Occipital lobe (tissue), 2 donors: ENCODE measurements around the gene CCDC88A. TPM values are rescaled to one million over a fixed set of nuclear protein-coding genes. Genes with fewer than 3 reads are reported as not detected.
"Not testable (repeated sequence)": the region's sequence is repeated elsewhere in the genome, so short reads cannot be mapped to it uniquely, and the experiment has no call there.

Experiments
- DNase-seq: peaks from one replicate; lab custom pipeline; 2025; lab: John Stamatoyannopoulos, UW
- total RNA-seq: library from RNA; depleted of rRNA; stranded (reverse); fragments of >200 nt; gene quantifications from one replicate; pipeline ENCODE4 v1.2.3, GENCODE V29; 2014

The CCDC88A gene
- total RNA-seq: 388 TPM

- peak; percentile 93 for DNase-seq
Observed at GRCh38 chr2:55419679-55420438, at the start of gene CCDC88A. TSS of gene CCDC88A (minus strand) at chr2:55419856. CDS start at chr2:55419079, 777 bp downstream.

- no peak for DNase-seq
Observed at GRCh38 chr2:55461679-55462078, 42.0 kb upstream of the CCDC88A start.

- DNase-seq: no peak
Observed at GRCh38 chr2:55460562-55460961, 40.9 kb upstream of the CCDC88A start.

- DNase-seq: no peak
Observed at GRCh38 chr2:55459714-55460274, 40.1 kb upstream of the CCDC88A start.

- DNase-seq: no peak
Observed at GRCh38 chr2:55459279-55459678, 39.6 kb upstream of the CCDC88A start.

GRCh38 chr2:55454121-55454520, 34.5 kb upstream of the CCDC88A start:
- DNase-seq: no peak

- no peak for DNase-seq
Observed at GRCh38 chr2:55452879-55453278, 33.2 kb upstream of the CCDC88A start.

GRCh38 chr2:55451699-55452098, 32.0 kb upstream of the CCDC88A start:
- no peak for DNase-seq

- DNase-seq: not testable (repeated sequence)
Observed at GRCh38 chr2:55450014-55450413, 30.4 kb upstream of the CCDC88A start.

- DNase-seq: not testable (repeated sequence)
Observed at GRCh38 chr2:55442045-55442760, 22.5 kb upstream of the CCDC88A start.

- no peak for DNase-seq
Observed at GRCh38 chr2:55441280-55441892, 21.7 kb upstream of the CCDC88A start.

GRCh38 chr2:55439101-55439397, 19.4 kb upstream of the CCDC88A start:
- DNase-seq: no peak

- no peak for DNase-seq
Observed at GRCh38 chr2:55438391-55439100, 18.9 kb upstream of the CCDC88A start.

GRCh38 chr2:55437515-55438390, 18.1 kb upstream of the CCDC88A start:
- no peak for DNase-seq

GRCh38 chr2:55431982-55432627, 12.4 kb upstream of the CCDC88A start:
- DNase-seq: no peak

GRCh38 chr2:55430211-55430975, 10.7 kb upstream of the CCDC88A start:
- DNase-seq: no peak

- no peak for DNase-seq
Observed at GRCh38 chr2:55428258-55428657, 8.6 kb upstream of the CCDC88A start.

GRCh38 chr2:55425431-55425831, 5.8 kb upstream of the CCDC88A start:
- no peak for DNase-seq
